GM21576 (cell line): Measurements from ENCODE around the gene TEC.
A peak's percentile ranks its signal among the peaks of the same experiment; 100 is the strongest.

Source experiments
- ATAC-seq: cut with Tn5 transposase; IDR thresholded peaks from one replicate; pipeline ENCODE4 v1.9.1; 2021; ENCODE audit warnings: mild to moderate bottlenecking, moderate library complexity; ENCODE audit not compliant: unreplicated experiment

The TEC gene

DNA sequence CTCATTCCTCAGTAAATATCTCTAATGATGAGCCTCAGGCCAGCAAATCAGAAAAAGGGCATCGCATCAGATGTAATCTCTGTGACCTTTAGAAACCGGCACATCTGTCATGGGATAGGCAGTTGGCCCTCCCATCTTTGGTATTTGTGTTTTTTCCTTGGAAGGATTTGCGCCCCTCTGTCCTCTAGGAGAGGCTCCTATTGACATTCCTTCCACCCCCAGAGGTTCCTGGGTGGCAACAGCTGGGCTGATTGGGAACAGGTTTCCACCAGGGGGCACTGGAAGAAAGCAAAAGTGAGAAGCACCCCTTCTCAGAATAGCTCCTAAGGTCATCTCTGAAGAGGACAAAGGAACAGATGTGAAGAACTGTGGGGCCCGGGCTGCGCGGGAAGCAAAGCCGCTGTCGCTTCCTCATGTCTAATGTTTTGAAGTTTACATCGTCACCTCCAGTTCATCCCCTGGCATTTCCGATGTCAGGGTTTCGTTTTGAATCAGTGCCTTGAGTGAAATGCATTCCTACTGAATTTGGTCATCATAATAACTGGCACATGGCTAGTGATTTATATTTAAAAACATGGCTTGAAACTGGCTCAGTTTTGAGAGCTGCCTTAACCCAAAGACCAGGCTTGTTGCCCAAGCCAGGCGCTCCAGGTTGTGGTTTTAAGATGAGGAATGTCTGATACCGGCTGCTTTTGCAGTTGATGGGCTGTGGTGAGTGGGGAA, 141.8 kb downstream of the TEC start:
- ATAC-seq, result peak; percentile 95

DNA sequence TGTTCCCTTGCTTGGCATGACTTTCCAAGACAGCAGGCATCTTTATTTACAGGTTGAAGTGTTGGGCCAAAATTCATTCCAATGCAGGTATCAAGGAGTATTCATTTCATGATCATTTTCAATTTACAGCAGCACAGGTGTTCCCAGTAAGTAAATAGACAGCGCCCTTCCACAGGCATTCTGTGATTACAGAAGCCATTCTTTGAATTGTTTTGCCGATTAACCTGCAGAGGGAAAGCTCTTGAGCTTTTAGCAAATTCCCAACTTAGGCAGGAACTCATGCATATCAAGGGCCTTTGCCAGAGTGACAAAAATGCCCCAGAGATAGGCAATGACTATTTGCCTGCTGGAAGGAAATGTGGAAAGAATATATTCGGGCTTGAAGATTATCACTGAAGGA, 142.4 kb downstream of the TEC start:
- ATAC-seq, result no peak

DNA sequence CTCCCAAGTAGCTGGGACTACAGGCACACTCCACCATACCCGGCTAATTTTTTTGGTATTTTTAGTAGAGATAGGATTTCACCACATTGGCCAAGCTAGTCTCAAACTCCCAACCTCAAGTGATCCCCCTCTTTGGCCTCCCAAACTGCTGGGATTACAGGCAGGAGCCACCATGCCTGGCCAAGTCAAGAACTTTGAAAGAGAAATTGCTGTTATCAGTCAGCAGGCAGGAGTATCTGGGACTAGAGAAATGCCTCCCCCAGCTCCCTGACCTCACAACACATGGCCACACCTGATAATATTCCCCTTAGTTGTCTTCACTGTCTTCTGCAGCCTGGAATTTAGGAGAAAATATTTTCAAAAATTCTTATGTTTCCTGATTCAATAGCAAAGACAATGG, 143.0 kb downstream of the TEC start:
- ATAC-seq, result no peak

DNA sequence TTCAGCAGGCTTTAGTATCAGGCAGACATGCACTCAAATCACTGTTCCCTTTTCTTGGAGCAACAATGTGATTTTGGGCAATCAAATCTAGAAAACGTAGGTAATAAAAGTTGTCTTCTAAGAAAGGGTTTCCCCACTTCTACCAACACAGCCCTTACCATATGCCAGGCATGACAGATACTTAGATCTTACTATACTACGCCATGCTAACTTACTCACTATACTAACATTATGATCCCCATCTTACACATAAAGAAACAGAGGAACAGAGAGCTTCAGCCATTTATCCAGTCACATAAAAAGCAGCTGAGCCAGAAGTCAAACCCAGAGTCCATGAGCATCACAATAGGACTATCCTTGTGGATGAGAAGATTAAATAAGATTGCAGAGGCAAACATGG, 144.8 kb downstream of the TEC start:
- ATAC-seq, result no peak

DNA sequence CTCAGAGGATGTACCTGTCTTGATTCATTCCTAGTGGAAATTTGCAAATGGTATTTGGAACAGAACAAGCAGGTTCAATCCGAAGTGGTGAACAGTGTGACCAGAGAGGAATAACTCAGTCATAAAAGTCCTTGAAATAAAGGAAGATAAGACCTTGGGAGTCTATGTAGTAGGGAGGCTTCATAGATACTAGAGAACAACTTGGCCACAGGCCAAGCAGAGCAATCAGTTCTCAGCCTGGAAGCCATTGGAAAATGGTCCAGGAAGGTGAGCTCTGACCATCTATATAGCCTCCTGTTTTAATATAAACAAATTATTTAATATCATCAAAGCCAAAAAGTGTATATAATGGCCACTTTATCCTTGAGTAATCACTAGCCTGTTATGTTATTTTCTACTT, 146.9 kb downstream of the TEC start:
- ATAC-seq, result no peak

DNA sequence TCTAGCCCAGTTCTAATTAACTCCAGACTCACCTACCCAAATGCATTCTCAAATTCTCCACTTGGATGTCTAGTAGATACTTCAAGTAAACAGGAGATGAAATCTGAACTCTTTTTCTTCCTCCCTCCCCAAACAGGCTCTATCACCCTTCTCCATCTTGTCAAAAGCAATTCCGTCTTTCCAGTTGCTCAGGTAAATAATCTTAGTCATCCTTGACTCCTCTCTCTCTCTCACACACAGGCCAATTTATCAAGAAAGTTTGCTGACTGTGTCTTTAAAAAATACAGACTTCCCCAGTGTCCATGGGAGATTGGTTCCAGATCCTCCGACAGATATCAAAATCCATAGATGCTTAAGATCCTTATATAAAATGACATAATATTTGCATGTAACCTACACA, 148.5 kb downstream of the TEC start:
- no peak for ATAC-seq

DNA sequence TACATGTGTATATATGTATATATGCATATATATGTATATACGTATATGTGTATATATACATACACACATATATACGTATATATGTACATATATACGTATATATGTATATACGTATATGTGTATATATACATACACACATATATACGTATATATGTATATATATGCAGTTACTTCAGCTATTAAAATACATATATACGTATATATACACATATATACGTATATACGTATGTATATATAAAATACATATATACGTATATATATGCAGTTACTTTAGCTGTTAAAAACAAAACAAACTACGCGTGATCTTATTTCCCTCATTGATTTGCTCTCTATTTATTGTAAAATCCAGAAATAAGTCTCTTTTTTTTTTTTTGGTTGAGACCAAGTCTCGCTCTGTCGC, 149.5 kb downstream of the TEC start:
- no peak for ATAC-seq

DNA sequence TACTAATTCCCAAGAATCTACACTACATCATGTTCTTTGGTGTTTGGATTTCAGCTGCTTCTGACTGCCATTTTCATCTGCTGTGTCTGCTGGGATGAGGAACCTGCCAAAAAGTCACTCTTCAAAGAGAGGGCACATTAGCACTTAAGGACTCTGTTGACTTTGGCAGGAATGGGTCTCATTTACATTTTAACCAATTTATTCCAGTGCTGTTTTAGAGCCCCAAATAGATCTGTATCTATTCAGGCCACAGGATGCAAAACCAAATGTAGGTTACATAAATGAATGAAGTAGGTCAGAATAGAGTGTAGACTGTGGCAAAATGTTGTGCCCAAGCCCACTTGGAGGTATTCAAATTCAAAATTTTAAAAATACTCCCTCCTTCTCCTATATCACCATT, 150.0 kb downstream of the TEC start:
- ATAC-seq, result no peak

DNA sequence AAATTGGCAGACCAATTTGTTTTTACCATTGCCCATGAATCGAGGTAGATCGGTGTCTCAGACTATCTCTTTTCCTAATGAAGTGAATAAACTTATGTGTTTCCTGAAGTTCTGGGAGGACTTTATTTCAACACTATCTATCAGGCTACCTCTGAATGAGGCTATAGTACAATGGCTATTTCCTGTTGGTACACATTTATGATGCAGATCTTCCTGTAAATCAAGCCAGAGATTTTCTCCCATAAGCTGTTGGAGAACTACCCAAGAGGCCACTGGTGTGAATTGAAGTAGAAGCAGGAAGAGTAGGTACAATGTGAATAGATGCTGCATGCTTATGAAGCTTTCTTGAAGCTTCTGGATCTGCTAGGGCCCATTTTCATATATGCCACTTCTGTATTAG, 151.6 kb downstream of the TEC start:
- ATAC-seq, result no peak

DNA sequence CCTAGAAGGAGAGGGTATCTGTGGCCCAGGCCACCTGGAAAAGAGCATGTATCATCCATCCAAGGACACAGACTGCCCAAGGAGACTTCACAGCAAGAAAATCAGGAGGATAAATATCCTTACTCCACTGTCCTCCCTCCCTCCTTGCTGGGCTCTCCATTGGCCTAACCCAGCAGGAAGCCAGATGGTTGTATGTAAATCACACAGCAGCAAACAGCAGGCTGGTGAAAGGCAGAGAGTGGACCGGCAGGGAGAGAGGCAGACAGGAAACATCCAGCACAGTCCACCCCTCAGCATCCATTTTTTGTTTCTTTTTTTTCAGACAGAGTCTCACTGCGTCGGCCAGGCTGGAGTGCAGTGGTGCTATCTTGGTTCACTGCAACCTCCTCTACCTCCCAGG, 153.1 kb downstream of the TEC start:
- ATAC-seq, result no peak

DNA sequence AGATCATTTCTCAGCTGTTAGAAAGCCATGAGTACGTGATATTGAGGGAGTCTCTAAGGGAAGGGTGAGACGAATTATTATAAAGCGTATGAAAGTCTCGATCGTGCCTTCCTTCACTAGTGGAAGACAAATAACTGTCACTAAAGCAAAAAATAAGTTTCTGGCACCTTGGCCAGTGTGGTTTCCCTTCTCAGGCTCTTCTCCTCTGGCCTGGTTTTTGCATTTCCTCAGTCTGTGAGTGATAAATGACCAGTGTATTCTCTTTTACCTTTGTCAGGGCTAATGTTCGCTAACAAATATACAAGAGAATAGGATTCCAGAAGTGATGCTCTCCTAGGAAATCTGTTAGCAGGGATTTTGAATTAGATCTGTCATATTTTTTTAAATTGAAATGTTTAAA, 155.2 kb downstream of the TEC start:
- ATAC-seq, result no peak

DNA sequence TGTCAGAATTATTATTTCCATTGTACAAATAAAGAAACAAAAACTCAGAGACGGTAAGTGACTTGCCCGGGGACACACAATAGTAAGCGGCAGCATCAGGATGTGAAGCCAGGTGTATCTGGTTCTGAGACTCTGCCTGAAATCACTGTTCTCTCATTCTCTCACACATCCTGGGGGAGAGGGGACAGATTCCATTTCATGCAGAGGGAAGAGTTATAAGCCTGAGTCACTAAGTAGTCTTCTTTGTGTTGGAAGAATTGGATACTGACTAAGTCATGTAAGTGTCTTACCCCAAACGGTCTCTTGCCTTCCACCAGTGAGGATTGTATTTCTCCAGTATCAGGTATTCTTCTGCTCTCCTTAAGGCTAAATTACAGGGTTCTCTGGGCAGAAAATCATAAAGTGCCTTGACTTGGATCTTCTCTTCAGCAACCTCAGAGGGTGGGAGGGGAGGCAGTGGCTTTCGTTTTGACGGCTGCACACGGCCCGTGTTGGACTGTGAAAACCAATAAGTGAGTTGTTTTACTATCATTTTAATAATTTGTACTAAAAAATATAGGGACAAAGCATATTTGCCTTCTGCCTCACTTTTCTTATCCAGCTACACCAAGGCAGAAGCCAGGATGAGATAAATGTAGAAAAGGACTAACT, 157.5 kb downstream of the TEC start:
- ATAC-seq, result no peak

DNA sequence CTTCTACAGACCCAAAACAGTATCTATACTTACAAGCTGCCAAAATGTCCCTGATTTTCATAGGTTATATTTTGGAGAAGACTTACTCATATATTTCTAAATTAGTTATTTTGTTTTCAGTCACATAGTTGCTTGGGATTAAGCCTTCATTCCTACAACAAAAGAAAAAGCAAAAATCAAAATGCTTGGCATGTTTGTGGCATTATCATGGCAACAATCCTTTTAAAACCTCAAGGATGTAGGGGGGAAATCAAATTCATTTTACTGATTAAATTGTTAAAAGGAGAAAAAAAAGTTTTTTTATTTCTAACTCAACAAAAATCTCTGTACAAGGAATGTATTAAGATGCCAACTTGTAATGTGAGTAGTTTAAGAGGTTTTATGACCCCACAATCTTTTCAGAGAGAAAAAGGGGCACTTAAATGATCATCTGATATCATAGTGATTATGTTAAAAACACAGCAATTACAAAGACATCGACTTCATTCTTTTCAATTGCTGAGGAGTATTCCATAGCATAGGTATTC, 159.1 kb downstream of the TEC start:
- ATAC-seq, result no peak

DNA sequence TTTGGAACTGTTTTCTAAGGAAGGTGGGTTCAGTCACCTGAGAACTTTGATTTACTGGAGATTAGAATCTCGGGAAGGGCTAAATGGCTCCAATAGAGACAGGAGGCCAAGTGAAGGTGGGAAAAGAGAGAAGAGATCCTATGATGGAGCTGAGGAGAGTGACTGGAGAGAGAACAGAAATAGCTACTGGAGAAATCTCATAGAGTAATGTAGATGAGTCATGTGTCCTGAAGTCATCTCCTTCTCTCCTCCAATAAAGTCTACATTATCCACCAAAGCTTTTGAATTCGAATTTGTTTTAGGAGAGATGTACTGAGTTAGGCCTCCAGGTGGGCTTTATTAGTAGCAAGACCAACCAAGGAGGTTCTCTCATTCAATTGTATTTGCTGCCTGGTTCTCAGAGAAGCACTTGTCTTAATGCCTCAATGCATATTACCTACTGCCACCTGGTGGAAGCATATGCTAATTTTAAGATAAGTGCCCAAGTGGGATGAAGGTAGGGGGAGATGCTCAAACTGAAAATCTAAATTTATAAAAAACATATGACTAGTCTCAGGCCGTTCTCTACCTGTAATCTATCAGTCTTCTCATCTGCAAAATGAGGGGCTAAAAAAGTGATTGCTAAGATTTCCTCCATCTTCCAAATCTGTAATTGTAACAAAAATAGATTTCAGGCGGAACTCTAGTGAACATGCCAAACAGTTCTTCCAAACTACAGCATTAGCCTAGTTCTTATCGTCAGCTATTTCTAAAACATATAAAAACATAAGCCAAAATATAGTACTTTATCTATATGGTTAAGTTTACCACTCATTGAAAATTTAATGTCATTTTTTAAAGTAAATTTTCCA, 160.0 kb downstream of the TEC start:
- no peak for ATAC-seq

DNA sequence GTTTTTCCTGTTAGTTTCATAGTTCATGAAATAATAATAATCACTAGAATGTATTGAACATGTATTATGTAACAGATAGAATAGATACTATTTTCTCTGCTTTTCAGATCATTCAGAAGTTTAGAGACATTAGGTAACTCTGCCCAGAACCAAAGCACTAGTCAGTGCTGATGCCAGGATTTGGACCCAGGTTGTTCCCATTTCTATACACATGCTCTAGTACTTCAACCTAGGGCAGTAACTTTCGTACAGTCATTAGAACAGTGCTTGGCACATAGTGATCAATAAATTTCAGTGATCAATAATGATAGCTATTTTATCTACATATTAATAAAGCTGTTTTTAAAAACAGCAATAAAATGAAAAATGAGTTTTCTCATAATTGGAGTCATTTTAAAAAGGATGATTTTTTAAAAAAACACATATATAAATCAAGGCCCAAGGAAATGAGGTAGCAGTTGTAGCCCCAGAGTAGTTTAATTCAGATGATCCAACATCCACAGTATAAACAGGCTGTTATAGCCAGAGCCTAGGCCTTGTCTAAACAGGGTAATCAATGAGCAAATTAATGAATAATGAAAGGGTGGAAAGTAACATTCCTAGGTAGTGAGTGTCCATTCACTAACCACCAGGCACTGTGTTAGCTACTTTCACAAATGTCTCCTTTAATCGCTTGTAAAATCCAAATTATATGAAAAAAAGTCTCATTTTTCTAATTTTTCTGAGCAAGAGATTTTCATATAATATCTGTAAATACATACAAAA, 161.1 kb downstream of the TEC start:
- no peak for ATAC-seq

DNA sequence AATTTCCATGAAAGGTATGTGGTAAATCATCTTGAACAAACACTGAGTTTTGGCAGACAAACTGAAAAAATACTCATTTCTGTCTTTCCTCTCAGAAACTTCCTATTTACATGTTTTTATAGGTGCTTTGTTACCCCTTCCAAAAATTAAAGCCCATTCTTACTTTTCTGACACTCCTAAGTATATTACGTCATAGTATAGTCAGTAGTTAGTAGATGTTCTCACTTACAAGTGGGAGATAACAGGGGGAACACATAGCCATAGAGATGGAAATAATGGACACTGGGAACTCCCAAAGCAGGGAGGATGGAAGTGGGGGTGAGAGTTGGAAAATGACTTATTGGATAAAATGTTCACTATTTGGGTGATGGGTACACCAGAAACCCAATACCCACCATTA, 164.4 kb downstream of the TEC start:
- ATAC-seq, result no peak

DNA sequence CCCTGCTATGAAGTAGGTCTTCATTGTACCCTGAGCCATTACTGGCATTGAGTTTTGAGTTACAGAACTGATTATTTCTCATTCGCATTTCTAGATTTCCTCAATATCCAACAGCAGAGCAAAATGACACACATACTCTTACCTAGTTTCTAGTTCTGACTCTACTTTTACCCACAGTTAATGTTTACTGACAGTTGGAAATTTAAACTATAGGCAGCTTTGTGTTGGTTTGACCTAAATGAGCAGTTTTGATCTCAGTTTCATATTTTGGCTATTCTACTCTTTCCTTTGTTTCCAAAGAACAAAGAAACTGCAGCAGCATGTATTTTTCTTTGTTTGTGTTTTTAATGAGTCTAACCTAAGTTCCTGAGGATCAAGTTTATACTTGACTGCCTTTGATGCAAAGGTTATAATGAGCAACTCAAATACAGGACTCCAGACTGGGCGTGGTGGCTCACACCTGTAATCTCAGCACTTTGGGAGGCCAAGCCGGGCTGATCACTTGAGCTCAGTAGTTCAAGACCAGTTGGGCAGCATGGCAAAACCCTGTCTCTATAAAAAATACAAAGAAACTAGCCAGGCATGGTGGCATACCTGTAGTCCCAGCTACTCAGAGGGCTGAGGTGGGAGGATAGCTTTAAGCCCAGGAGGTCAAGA, 166.0 kb downstream of the TEC start:
- ATAC-seq, result no peak

DNA sequence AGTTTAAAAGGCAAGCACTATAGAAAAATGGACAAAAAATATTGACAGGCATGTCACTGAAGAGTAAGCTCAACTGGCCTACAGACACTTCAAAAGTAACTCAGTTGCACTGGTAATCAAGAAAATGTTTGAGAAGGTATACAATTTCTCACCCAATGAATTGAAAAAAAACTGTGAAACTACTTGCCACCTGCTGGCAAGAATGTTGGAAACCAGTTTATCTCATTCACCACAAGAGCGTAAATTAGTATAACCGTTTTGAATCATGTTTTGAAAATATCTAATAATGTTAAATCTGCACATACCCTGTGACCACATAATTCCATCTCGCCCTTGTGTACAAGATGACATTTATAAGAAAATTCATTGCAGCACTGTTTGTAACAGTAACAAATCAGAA, 167.3 kb downstream of the TEC start:
- ATAC-seq, result no peak

DNA sequence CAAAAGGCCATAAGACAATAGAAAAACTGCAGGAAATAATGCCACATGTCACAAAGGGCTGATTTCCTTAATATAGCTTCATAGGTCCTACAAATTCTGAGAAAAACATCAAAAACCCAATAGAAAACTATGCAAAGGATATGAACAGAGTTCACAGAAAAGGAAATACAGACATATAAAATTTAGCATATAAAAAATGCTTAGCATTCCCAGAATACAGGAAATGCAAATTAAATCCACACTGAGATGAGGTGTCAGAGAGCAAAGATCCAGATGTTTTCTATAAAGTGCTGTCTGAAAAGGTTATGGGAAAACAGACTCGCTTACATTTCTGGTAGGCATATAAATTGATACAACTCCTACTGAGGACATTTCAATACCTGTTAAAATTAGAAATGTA, 169.4 kb downstream of the TEC start:
- no peak for ATAC-seq

DNA sequence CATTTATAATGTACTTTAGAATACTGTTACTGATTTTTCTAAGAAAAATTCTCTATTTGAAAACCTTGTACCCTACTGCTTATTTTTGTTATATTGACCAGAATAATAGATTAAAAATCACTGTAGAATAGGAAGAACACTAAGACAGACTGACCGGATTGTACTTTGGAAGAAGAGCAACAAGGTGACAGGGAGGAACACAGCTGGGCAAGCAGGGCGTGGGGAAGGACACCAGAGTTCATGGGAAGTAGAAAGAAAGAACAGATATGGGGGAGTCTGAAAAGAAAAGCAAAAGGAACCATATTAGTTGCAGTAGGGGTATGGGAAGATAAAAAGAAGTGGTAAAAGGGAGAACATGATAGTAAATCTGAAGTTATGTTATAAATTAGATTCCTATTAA, 174.2 kb downstream of the TEC start:
- ATAC-seq, result no peak
